Peyer's patch (tissue), 4 donors: ENCODE measurements around the gene ACBD6. TPM values are rescaled to one million over a fixed set of nuclear protein-coding genes. Genes with fewer than 3 reads are reported as not detected.

Experiments used
- DNase-seq, 3 donors: peaks; one replicate each; pipeline ENCODE4 v3.0.0-alpha.2; 2017 to 2019
- H3K27ac ChIP-seq, 4 donors: fragments of 200-600 bp; sonication (generic); one replicate each; pipeline ENCODE4 v1.5.1; 2016 to 2019
- H3K27me3 ChIP-seq, 2 donors: fragments of 200-600 bp; sonication (generic); one replicate each; pipeline ENCODE4 v1.5.1; 2019
- H3K36me3 ChIP-seq, 3 donors: fragments of 200-600 bp; sonication (generic); one replicate each; pipeline ENCODE4 v1.5.1; 2016 to 2019
- H3K4me1 ChIP-seq, 4 donors: fragments of 200-600 bp; sonication (generic); one replicate each; pipeline ENCODE4 v1.5.1; 2016 to 2019
- H3K4me3 ChIP-seq, 4 donors: fragments of 200-600 bp; sonication (generic); 1 replicate in 3 of 4; 2 replicates in 1 of 4; pipeline ENCODE4 v1.5.1; 2016 to 2019; ENCODE audit warnings: mild to moderate bottlenecking in 1 of 4
- H3K9me3 ChIP-seq, 4 donors: fragments of 200-600 bp; sonication (generic); one replicate each; pipeline ENCODE4 v1.5.1; 2016 to 2019; ENCODE audit warnings: mild to moderate bottlenecking in 1 of 4
- POLR2A ChIP-seq, 2 donors: fragments of 450-650 bp; IDR thresholded peaks; one replicate each; pipeline ENCODE4 v1.5.1; 2017; ENCODE audit warnings: antibody characterized with exemption in 2 of 2, mild to moderate bottlenecking in 2 of 2, moderate library complexity in 2 of 2
- total RNA-seq, 4 donors: library from RNA; depleted of rRNA; stranded (reverse); fragments of >200 nt; gene quantifications; one replicate each; pipeline ENCODE4 v1.1.0, GENCODE V29; 2016
- TF ChIP-seq, protein P1 (sequence below), 6 experiments: fragments of 450-650 bp in 4 of 6; fragments of 200-600 bp in 2 of 6; sonication (generic) in 1 of 6; IDR thresholded peaks; one replicate each; pipeline ENCODE4 v1.5.1; 2017 to 2019; ENCODE audit warnings: antibody characterized with exemption in 6 of 6, mild to moderate bottlenecking in 3 of 6, moderate library complexity in 1 of 6

ACBD6 gene
- total RNA-seq, 4 donors from 2014 or later = 32.2 to 56.1 (median 32.7) TPM

DNA sequence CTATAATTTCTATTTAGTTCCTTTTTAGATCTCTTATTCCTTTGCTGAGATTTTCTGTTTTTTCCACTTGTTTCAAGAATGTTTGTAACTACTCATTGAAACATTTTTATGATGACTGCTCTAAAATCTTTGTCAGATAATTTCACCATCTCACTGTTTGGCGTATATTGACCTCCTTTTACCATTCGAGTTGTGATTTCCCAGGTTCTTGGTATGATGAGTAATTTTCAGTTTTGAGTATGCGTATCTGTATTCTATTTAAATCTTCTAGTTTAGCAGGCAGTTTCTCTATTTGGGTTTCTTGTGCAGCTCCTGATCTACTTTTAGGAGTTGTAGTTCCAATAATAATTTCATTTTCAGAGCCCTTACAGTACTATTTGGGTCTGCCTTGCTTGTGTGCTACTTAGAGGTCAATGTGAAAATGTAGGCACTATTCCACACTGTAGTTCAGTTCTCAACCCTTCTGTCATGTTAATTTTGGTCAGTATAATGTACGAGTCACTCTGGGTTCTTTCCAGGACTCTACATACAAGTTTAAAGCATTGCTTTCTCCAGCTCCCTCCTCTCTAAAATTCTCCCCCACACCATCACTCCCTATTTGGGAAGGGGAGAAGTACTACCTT, 115.5 kb downstream of the ACBD6 start:
- Histone ChIP-seq H3K36me3 (no peaks in the 10 kb centered on the region), H3K9me3 (peaks cover 0 to 18% (median 0%) of the 10 kb centered on the region in 4 donors), H3K4me3 (no peak overlapping the region), H3K27me3 (no peaks in the 10 kb centered on the region), H3K27ac (no peak overlapping the region), H3K4me1 (no peaks in the 10 kb centered on the region)
- no peak for TF ChIP-seq POLR2A (IDR thresholded peaks at IDR 0.05)
- TF ChIP-seq, protein P1, sequence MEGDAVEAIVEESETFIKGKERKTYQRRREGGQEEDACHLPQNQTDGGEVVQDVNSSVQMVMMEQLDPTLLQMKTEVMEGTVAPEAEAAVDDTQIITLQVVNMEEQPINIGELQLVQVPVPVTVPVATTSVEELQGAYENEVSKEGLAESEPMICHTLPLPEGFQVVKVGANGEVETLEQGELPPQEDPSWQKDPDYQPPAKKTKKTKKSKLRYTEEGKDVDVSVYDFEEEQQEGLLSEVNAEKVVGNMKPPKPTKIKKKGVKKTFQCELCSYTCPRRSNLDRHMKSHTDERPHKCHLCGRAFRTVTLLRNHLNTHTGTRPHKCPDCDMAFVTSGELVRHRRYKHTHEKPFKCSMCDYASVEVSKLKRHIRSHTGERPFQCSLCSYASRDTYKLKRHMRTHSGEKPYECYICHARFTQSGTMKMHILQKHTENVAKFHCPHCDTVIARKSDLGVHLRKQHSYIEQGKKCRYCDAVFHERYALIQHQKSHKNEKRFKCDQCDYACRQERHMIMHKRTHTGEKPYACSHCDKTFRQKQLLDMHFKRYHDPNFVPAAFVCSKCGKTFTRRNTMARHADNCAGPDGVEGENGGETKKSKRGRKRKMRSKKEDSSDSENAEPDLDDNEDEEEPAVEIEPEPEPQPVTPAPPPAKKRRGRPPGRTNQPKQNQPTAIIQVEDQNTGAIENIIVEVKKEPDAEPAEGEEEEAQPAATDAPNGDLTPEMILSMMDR (IDR thresholded peaks at IDR 0.05) = no peak
- DNase-seq = no peak

DNA sequence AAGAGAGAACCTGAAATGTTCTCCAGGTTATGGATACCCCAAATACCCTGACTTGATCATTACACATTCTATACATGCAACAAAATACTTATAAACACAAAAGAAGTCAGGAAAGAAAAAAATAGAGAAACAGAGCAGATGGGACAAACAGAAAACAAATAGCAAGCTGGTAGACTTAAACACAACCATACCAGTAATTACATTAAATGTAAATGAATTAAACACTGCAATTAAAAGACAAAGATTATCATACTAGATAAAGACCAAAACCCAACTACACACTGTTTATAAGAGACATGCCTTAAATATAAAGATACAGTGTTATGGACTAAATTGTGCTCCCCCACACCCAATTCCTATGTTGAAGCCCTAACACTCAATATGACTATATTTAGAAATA, 117.2 kb downstream of the ACBD6 start:
- H3K4me3 ChIP-seq = no peak overlapping the region
- H3K9me3 ChIP-seq = peaks cover 0 to 23% (median 0%) of the 10 kb centered on the region in 4 donors
- TF ChIP-seq, protein P1 (IDR thresholded peaks at IDR 0.05) = no peak
- TF ChIP-seq POLR2A (IDR thresholded peaks at IDR 0.05) = no peak
- H3K27me3 ChIP-seq = no peaks in the 10 kb centered on the region
- DNase-seq = no peak
- no peaks in the 10 kb centered on the region for H3K36me3 ChIP-seq
- no peaks in the 10 kb centered on the region for H3K4me1 ChIP-seq
- no peak overlapping the region for H3K27ac ChIP-seq

DNA sequence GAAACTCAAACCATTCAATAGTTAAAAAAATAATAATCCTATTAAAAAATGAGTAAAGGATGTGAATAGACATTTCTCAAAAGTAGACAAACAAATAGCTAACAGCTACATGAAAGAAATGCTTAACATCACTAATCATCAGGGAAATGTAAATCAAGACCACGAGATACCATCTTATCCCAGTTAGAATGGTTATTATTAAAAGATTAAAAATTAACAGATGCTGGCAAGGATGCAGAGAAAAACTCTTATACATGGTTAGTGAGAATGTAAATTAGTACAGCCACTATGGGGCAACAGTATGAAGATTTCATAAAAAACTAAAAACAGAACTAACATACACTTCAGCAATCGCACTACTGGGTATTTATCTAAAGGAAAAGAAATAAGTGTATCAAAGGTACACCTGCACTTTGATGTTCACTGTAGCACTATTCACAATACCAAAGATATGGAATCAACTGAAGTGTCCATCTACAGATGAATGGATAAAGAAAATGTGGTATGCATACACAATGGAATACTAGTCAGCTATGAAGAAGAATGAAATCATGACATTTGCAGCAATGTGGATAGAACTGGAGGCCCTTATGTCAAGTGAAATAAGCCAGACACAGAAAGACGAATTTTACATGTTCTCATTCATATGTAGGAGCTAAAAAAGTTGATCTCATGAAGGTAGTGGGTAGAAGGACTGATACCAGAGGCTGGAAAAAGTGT, 117.9 kb downstream of the ACBD6 start:
- H3K9me3 ChIP-seq = peaks cover 0 to 29% (median 0%) of the 10 kb centered on the region in 4 donors
- H3K36me3 ChIP-seq = no peaks in the 10 kb centered on the region
- no peaks in the 10 kb centered on the region for H3K4me1 ChIP-seq
- no peaks in the 10 kb centered on the region for H3K27me3 ChIP-seq
- no peak overlapping the region for H3K27ac ChIP-seq
- no peak for DNase-seq
- no peak overlapping the region for H3K4me3 ChIP-seq
- TF ChIP-seq, protein P1 (IDR thresholded peaks at IDR 0.05) = no peak

DNA sequence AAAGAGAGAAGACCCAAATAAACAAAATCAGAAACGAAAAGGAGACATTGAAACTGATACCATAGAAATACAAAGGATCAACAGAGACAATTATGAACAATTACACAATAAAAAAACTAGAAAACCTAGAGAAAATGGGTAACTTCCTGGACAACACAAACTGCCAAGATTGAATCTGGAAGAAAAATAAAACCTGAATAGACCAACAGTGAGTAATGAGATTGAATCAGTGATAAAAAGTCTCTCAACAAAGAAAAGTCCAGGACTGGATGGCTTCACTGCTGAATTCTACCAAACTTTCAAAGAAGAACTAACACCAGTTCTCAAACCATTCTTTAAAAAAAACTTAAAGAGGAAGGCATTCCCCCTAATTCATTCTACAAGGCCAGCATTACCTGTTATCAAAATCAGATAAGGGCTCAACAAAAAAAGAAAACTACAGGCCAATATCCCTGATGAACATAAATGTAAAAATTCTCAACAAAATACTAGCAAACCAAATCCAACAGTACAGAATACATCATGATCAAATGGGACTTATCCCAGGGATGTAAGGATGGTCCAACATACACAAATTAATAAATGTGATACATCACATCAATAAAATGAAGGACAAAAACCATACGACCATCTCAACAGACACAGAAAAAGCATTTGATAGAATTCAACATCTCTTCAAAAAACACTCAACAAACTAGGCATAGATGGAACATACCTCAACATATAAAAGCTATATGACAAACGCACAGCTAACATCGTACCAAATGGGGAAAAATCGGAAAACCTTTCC, 119.9 kb downstream of the ACBD6 start:
- Histone ChIP-seq H3K4me3 (no peak overlapping the region), H3K27me3 (no peaks in the 10 kb centered on the region), H3K27ac (no peak overlapping the region), H3K9me3 (peaks cover 0 to 29% (median 0%) of the 10 kb centered on the region in 4 donors), H3K36me3 (no peaks in the 10 kb centered on the region), H3K4me1 (no peaks in the 10 kb centered on the region)
- no peak for DNase-seq
- no peak for TF ChIP-seq POLR2A (IDR thresholded peaks at IDR 0.05)
- TF ChIP-seq, protein P1 (IDR thresholded peaks at IDR 0.05) = no peak

DNA sequence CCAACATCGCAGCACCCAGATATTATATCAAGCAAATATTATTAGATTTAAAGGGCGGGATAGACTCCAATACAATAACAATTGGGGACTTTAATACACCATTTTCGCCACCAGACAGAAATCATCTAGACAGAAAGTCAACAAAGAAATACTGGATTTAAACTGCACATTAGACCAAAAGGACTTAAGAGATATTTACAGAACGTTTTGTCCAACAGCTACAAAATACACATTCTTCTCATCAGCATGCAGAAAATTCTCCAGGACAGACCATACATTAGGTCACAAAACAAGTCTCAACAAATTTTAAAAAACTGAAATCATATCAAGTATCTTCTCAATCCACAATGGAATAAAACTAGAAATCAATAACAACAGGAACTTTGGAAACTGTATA, 121.2 kb downstream of the ACBD6 start:
- Histone ChIP-seq H3K36me3 (no peaks in the 10 kb centered on the region), H3K9me3 (peaks cover 0 to 28% (median 0%) of the 10 kb centered on the region in 4 donors), H3K27ac (no peak overlapping the region), H3K4me1 (no peaks in the 10 kb centered on the region), H3K4me3 (no peak overlapping the region), H3K27me3 (no peaks in the 10 kb centered on the region)
- TF ChIP-seq, protein P1 (IDR thresholded peaks at IDR 0.05) = no peak
- TF ChIP-seq POLR2A (IDR thresholded peaks at IDR 0.05) = no peak
- no peak for DNase-seq
